ENCODE data around the gene TPRG1. TPM values are rescaled to one million over a fixed set of nuclear protein-coding genes. Genes with fewer than 3 reads are reported as not detected.

The TPRG1 gene
- total and polyA plus RNA-seq, 2 donors (not counting 3 experiments of a cell fraction or from before 2014, with no cell fraction given), result 0.30 TPM; not detected in 1

GRCh38 chr3:189316296-189317019 lies 144.7 kb downstream of the TPRG1 start:
- FAIRE-seq (no peak), DNase-seq (ENCODE audit: low read depth, low spot score) (no peak)
- Histone ChIP-seq H3K9ac (replicated peaks; ENCODE audit: extremely low read depth, insufficient read depth, low read length) (no peak overlapping the region), H3K79me2 (ENCODE audit: control insufficient read depth, insufficient read depth, low read length) (no peaks in the 10 kb centered on the region), H3K36me3 (ENCODE audit: control insufficient read depth in 2 of 2, extremely low read depth in 1 of 2, insufficient read depth in 2 of 2, low read length in 2 of 2) (no peaks in the 10 kb centered on the region), H2AFZ (ENCODE audit: low read depth, low read length) (no peak overlapping the region), H3K9me3 (replicated peaks; ENCODE audit: control insufficient read depth, insufficient read depth, low read length) (no peaks in the 10 kb centered on the region), H3K27me3 (ENCODE audit: control insufficient read depth in 2 of 2, insufficient read depth in 2 of 2, low read length in 2 of 2) (no peaks in the 10 kb centered on the region), H3K9me1 (replicated peaks; ENCODE audit: control insufficient read depth, extremely low read depth, insufficient read depth, low read length) (no peaks in the 10 kb centered on the region), H3K27ac (ENCODE audit: insufficient read depth, low read depth, low read length) (no peak overlapping the region), H4K20me1 (replicated peaks; ENCODE audit: control insufficient read depth, extremely low read depth, insufficient read depth, low read length) (no peaks in the 10 kb centered on the region), H3K4me2 (ENCODE audit: insufficient read depth, low read length) (no peak overlapping the region), H3K4me3 (replicated peaks in 1 of 3; ENCODE audit: insufficient read depth in 1 of 3, low read depth in 1 of 3, low read length in 3 of 3) (no peak overlapping the region), H3K4me1 (ENCODE audit: control insufficient read depth, extremely low read depth, insufficient read depth, low read length) (no peaks in the 10 kb centered on the region)
- no TSS peak for BruUV-seq (replicated peaks)
- intact Hi-C loops (cut with micrococcal nuclease), result no loop called here
- CTCF ChIA-PET, result no interaction called here
- POLR2A ChIA-PET, result no interaction called here
- TF ChIP-seq MYC (IDR thresholded peaks at IDR 0.05; ENCODE audit: low read depth, low read length) (no peak), POLR2AphosphoS5 (IDR thresholded peaks at IDR 0.05; ENCODE audit: insufficient read depth, low read depth, low read length) (no peak)
- dilution Hi-C loops (cut with MboI; ENCODE audit: extremely low pct_ligation_motif_present, low sequenced_read_pairs), result no loop called here

GRCh38 chr3:189317911-189318310 lies 146.1 kb downstream of the TPRG1 start:
- ChIA-PET CTCF (no interaction called here), POLR2A (no interaction called here)
- Histone ChIP-seq H3K9ac (replicated peaks; ENCODE audit: extremely low read depth, insufficient read depth, low read length) (no peak overlapping the region), H3K79me2 (ENCODE audit: control insufficient read depth, insufficient read depth, low read length) (no peaks in the 10 kb centered on the region), H2AFZ (ENCODE audit: low read depth, low read length) (no peak overlapping the region), H3K9me1 (replicated peaks; ENCODE audit: control insufficient read depth, extremely low read depth, insufficient read depth, low read length) (no peaks in the 10 kb centered on the region), H3K4me3 (replicated peaks in 1 of 3; ENCODE audit: insufficient read depth in 1 of 3, low read depth in 1 of 3, low read length in 3 of 3) (no peak overlapping the region), H3K27ac (ENCODE audit: insufficient read depth, low read depth, low read length) (no peak overlapping the region), H3K9me3 (replicated peaks; ENCODE audit: control insufficient read depth, insufficient read depth, low read length) (no peaks in the 10 kb centered on the region), H3K27me3 (ENCODE audit: control insufficient read depth in 2 of 2, insufficient read depth in 2 of 2, low read length in 2 of 2) (no peaks in the 10 kb centered on the region), H3K36me3 (ENCODE audit: control insufficient read depth in 2 of 2, extremely low read depth in 1 of 2, insufficient read depth in 2 of 2, low read length in 2 of 2) (no peaks in the 10 kb centered on the region), H3K4me1 (ENCODE audit: control insufficient read depth, extremely low read depth, insufficient read depth, low read length) (no peaks in the 10 kb centered on the region), H3K4me2 (ENCODE audit: insufficient read depth, low read length) (no peak overlapping the region), H4K20me1 (replicated peaks; ENCODE audit: control insufficient read depth, extremely low read depth, insufficient read depth, low read length) (no peaks in the 10 kb centered on the region)
- intact Hi-C loops (cut with micrococcal nuclease), result no loop called here
- no TSS peak for BruUV-seq (replicated peaks)
- FAIRE-seq (no peak), DNase-seq (ENCODE audit: low read depth, low spot score) (no peak)
- TF ChIP-seq GATA2 (IDR thresholded peaks at IDR 0.05; ENCODE audit: insufficient read depth, insufficient read length, low read depth, low read length) (no peak), MYC (IDR thresholded peaks at IDR 0.05; ENCODE audit: low read depth, low read length) (no peak), EZH2 (IDR thresholded peaks at IDR 0.05; ENCODE audit: borderline replicate concordance, low read depth, low read length, severe bottlenecking) (no peak), POLR2AphosphoS5 (IDR thresholded peaks at IDR 0.05; ENCODE audit: insufficient read depth, low read depth, low read length) (no peak), JUN (IDR thresholded peaks at IDR 0.05; ENCODE audit: borderline replicate concordance, insufficient read depth, insufficient read length, low read depth) (no peak)
- dilution Hi-C loops (cut with MboI; ENCODE audit: extremely low pct_ligation_motif_present, low sequenced_read_pairs), result no loop called here

Measured in endothelial cell of umbilical vein (primary cell).